ENCODE measurements around the gene KLF1.
"Not testable (repeated sequence)": the region's sequence is repeated elsewhere in the genome, so short reads cannot be mapped to it uniquely, and the experiment has no call there.

Gene KLF1

GRCh38 chr19:12866416-12867119 lies 20.4 kb downstream of the KLF1 start:
- DNase-seq, result no peak

- DNase-seq, result no peak
Observed at GRCh38 chr19:12865746-12866415, 21.1 kb downstream of the KLF1 start.

GRCh38 chr19:12864721-12865715 lies 22.0 kb downstream of the KLF1 start:
- no peak for DNase-seq

GRCh38 chr19:12864143-12864542 lies 22.9 kb downstream of the KLF1 start:
- DNase-seq, result no peak

- no peak for DNase-seq
Observed at GRCh38 chr19:12859546-12859945, 27.5 kb downstream of the KLF1 start.

- DNase-seq, result no peak
Observed at GRCh38 chr19:12858041-12858928, 28.7 kb downstream of the KLF1 start.

- no peak for DNase-seq
Observed at GRCh38 chr19:12856653-12857052, 30.3 kb downstream of the KLF1 start.

- DNase-seq, result peak; percentile 58
Observed at GRCh38 chr19:12847159-12848139, 39.6 kb downstream of the KLF1 start.

- DNase-seq, result not testable (repeated sequence)
Observed at GRCh38 chr19:12846613-12847012, 40.4 kb downstream of the KLF1 start.

- DNase-seq, result no peak
Observed at GRCh38 chr19:12843999-12844732, 42.8 kb downstream of the KLF1 start.

- no peak for DNase-seq
Observed at GRCh38 chr19:12843328-12843727, 43.7 kb downstream of the KLF1 start.

- DNase-seq, result no peak
Observed at GRCh38 chr19:12842511-12842910, 44.5 kb downstream of the KLF1 start.

GRCh38 chr19:12841094-12841493 lies 45.9 kb downstream of the KLF1 start:
- no peak for DNase-seq

GRCh38 chr19:12840091-12841079 lies 46.6 kb downstream of the KLF1 start:
- DNase-seq, result peak; percentile 15

GRCh38 chr19:12838886-12839756 lies 47.9 kb downstream of the KLF1 start:
- no peak for DNase-seq

- DNase-seq, result no peak
Observed at GRCh38 chr19:12838182-12838885, 48.7 kb downstream of the KLF1 start, which contains the start of gene MAST1. TSS of gene MAST1 (plus strand) at chr19:12838515. CDS start at chr19:12838573, 58 bp downstream.

GRCh38 chr19:12837225-12837624 lies 49.8 kb downstream of the KLF1 start:
- DNase-seq, result no peak
